ENCODE measurements around the gene EFTUD2. TPM values are rescaled to one million over a fixed set of nuclear protein-coding genes. Genes with fewer than 3 reads are reported as not detected.

The EFTUD2 gene
- total and polyA plus RNA-seq, 4 donors, result 19.8 to 84.3 (median 33.3) TPM

GRCh38 chr17:44940768-44941167 lies 41.5 kb upstream of the EFTUD2 start:
- no peak overlapping the region for H3K4me3 ChIP-seq (ENCODE audit: low read depth in 1 of 3, low read length in 3 of 3)
- no peaks in the 10 kb centered on the region for H3K9me3 ChIP-seq (ENCODE audit: control insufficient read depth in 4 of 4, low read length in 3 of 4)
- DNase-seq (ENCODE audit: low spot score), result no peak
- H3K27me3 ChIP-seq (ENCODE audit: control insufficient read depth in 4 of 4, insufficient read depth in 4 of 4, low read length in 3 of 4), result no peaks in the 10 kb centered on the region
- no peak overlapping the region for H3K9ac ChIP-seq (ENCODE audit: low read depth in 1 of 2, low read length in 2 of 2)
- 87% methylated on average over 1 of the region's 1 CpG for WGBS
- TF ChIP-seq ATF3 (IDR thresholded peaks at IDR 0.05), result no peak
- no peak overlapping the region for H3K27ac ChIP-seq (ENCODE audit: low read depth in 1 of 2, low read length in 2 of 2)
- no peaks in the 10 kb centered on the region for H3K4me1 ChIP-seq (ENCODE audit: control insufficient read depth in 4 of 4, insufficient read depth in 4 of 4, low read length in 3 of 4)
- no peaks in the 10 kb centered on the region for H3K36me3 ChIP-seq (ENCODE audit: control insufficient read depth in 4 of 4, insufficient read depth in 3 of 4, low read depth in 1 of 4, low read length in 3 of 4)

GRCh38 chr17:44940317-44940716 lies 41.1 kb upstream of the EFTUD2 start:
- H3K4me1 ChIP-seq (ENCODE audit: control insufficient read depth in 4 of 4, insufficient read depth in 4 of 4, low read length in 3 of 4), result no peaks in the 10 kb centered on the region
- DNase-seq (ENCODE audit: low spot score), result no peak
- WGBS, result 46% methylated on average over 4 of the region's 4 CpGs
- no peak overlapping the region for H3K9ac ChIP-seq (ENCODE audit: low read depth in 1 of 2, low read length in 2 of 2)
- H3K36me3 ChIP-seq (ENCODE audit: control insufficient read depth in 4 of 4, insufficient read depth in 3 of 4, low read depth in 1 of 4, low read length in 3 of 4), result no peaks in the 10 kb centered on the region
- peak in 1 of 2 donors; percentile 20 for TF ChIP-seq JUND (IDR thresholded peaks at IDR 0.05)
- no peak for TF ChIP-seq NR2F2 (IDR thresholded peaks at IDR 0.05)
- TF ChIP-seq ATF3 (IDR thresholded peaks at IDR 0.05), result no peak
- no peaks in the 10 kb centered on the region for H3K27me3 ChIP-seq (ENCODE audit: control insufficient read depth in 4 of 4, insufficient read depth in 4 of 4, low read length in 3 of 4)
- H3K9me3 ChIP-seq (ENCODE audit: control insufficient read depth in 4 of 4, low read length in 3 of 4), result no peaks in the 10 kb centered on the region
- no peak overlapping the region for H3K27ac ChIP-seq (ENCODE audit: low read depth in 1 of 2, low read length in 2 of 2)
- no peak overlapping the region for H3K4me3 ChIP-seq (ENCODE audit: low read depth in 1 of 3, low read length in 3 of 3)

- H3K36me3 ChIP-seq (ENCODE audit: control insufficient read depth in 4 of 4, insufficient read depth in 3 of 4, low read depth in 1 of 4, low read length in 3 of 4), result no peaks in the 10 kb centered on the region
Observed at GRCh38 chr17:44935116-44935515, 35.9 kb upstream of the EFTUD2 start.

More at GRCh38 chr17:44935116-44935515, 35.9 kb upstream of the EFTUD2 start:
- Histone ChIP-seq H3K9me3 (ENCODE audit: control insufficient read depth in 4 of 4, low read length in 3 of 4) (no peaks in the 10 kb centered on the region), H3K4me1 (ENCODE audit: control insufficient read depth in 4 of 4, insufficient read depth in 4 of 4, low read length in 3 of 4) (no peaks in the 10 kb centered on the region), H3K4me3 (ENCODE audit: low read depth in 1 of 3, low read length in 3 of 3) (no peak overlapping the region), H3K9ac (ENCODE audit: low read depth in 1 of 2, low read length in 2 of 2) (no peak overlapping the region), H3K27me3 (ENCODE audit: control insufficient read depth in 4 of 4, insufficient read depth in 4 of 4, low read length in 3 of 4) (no peaks in the 10 kb centered on the region), H3K27ac (ENCODE audit: low read depth in 1 of 2, low read length in 2 of 2) (no peak overlapping the region)
- 94% methylated on average over 9 of the region's 9 CpGs for WGBS
- TF ChIP-seq REST (IDR thresholded peaks at IDR 0.05), result no peak
- no peak for TF ChIP-seq EGR1 (IDR thresholded peaks at IDR 0.05; ENCODE audit: low read depth in 2 of 2)
- no peak for TF ChIP-seq SP1 (IDR thresholded peaks at IDR 0.05)
- no peak for DNase-seq (ENCODE audit: low spot score)

Measured in liver (tissue), 9 donors.